Endometrial microvascular endothelial cells (primary cell): ENCODE measurements around the gene PCCA. TPM values are rescaled to one million over a fixed set of nuclear protein-coding genes. Genes with fewer than 3 reads are reported as not detected.
"Not testable (repeated sequence)": the region's sequence is repeated elsewhere in the genome, so short reads cannot be mapped to it uniquely, and the experiment has no call there.

Source experiments
- in situ Hi-C: cut with HindIII; loops from 2 replicates; pipeline ENCODE4 v1.10.0; 2017; ENCODE audit warnings: low sequenced_read_pairs, low pct_unique_long_range_greater_than_20kb; ENCODE audit errors: inconsistent ontology term
- total RNA-seq: library from RNA; depleted of rRNA; stranded (reverse); fragments of >200 nt; gene quantifications from one replicate; pipeline ENCODE4 v1.2.3, GENCODE V29; 2015; ENCODE audit errors: inconsistent ontology term

The PCCA gene
- 14.0 TPM for total RNA-seq

- in situ Hi-C loops = no loop called here
Observed at GRCh38 chr13:100088644-100089464, at the start of gene PCCA. Gene PCCA (plus strand): TSS chr13:100089093. CDS start chr13:100089121, 28 bp downstream.

- in situ Hi-C loops = no loop called here
Observed at GRCh38 chr13:100039740-100040139, 49.2 kb upstream of the PCCA start.

GRCh38 chr13:100040196-100040595, 48.7 kb upstream of the PCCA start:
- in situ Hi-C loops = no loop called here

GRCh38 chr13:100044936-100045335, 44.0 kb upstream of the PCCA start:
- in situ Hi-C loops = no loop called here

GRCh38 chr13:100045355-100045754, 43.5 kb upstream of the PCCA start:
- in situ Hi-C loops = no loop called here

- in situ Hi-C loops = no loop called here
Observed at GRCh38 chr13:100051070-100051469, 37.8 kb upstream of the PCCA start.

GRCh38 chr13:100059827-100060226, 29.1 kb upstream of the PCCA start:
- in situ Hi-C loops = no loop called here

GRCh38 chr13:100063333-100063732, 25.6 kb upstream of the PCCA start:
- in situ Hi-C loops = no loop called here

- in situ Hi-C loops = no loop called here
Observed at GRCh38 chr13:100063906-100064305, 25.0 kb upstream of the PCCA start.

- in situ Hi-C loops = no loop called here
Observed at GRCh38 chr13:100068133-100068931, 20.6 kb upstream of the PCCA start.

GRCh38 chr13:100069278-100069677, 19.6 kb upstream of the PCCA start:
- in situ Hi-C loops = no loop called here

GRCh38 chr13:100075700-100076587, 12.9 kb upstream of the PCCA start:
- in situ Hi-C loops = no loop called here

- in situ Hi-C loops = not testable (repeated sequence)
Observed at GRCh38 chr13:100079003-100079402, 9.9 kb upstream of the PCCA start.

- in situ Hi-C loops = not testable (repeated sequence)
Observed at GRCh38 chr13:100083401-100083800, 5.5 kb upstream of the PCCA start.

- in situ Hi-C loops = no loop called here
Observed at GRCh38 chr13:100088273-100088643, 635 bp upstream of the PCCA start.

- in situ Hi-C loops = no loop called here
Observed at GRCh38 chr13:100089465-100090032, 656 bp downstream of the PCCA start.

GRCh38 chr13:100090861-100091260, 2.0 kb downstream of the PCCA start:
- in situ Hi-C loops = no loop called here

- in situ Hi-C loops = no loop called here
Observed at GRCh38 chr13:100091391-100091790, 2.5 kb downstream of the PCCA start.

GRCh38 chr13:100092273-100092672, 3.4 kb downstream of the PCCA start:
- in situ Hi-C loops = not testable (repeated sequence)
